NCI-H2196 (cell line): ENCODE data around the gene PLPPR1.
"Not testable (repeated sequence)": the region's sequence is repeated elsewhere in the genome, so short reads cannot be mapped to it uniquely, and the experiment has no call there.

ENCODE experiments used
- DNase-seq: peaks from one replicate; lab custom pipeline; 2025; ENCODE audit not compliant: unreplicated experiment; lab: John Stamatoyannopoulos, UW

Gene PLPPR1

DNA sequence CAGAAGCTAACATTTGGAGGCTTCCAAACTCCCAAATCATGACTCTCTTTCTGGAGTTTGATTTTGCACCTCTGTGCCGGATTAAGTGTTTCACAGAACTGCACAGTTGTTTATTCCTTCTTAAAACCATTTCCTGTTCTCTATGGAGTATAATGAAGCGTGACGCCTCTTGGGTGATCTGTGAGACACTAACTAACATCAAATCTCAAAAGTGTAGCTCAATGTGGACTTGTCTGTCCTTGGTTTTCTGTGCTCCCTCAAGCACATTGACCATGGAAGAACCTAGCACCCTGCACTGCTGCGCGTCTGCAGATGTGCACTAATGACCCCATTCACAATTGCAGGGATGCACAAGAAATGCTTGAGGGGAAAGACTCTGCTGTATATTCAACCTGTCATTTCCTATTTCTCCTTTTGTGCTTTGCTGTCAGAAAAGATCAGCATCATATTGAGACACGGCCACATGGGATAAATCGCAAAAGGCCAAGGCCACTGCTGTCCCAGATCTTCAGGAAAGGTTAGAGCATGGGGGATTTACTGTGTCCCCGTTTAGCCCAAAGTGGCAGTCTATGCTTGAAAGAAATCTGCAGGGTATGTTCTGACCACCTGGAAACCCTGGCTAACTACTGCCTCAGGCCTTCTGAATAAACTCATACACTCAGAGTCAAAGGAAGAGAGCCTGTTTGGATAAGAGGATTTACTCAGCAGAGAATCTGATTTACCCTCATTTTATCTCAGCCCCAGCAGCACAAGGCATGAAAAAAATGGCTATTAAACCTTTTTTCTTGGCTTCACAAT is 246.6 kb downstream of the PLPPR1 start:
- DNase-seq = no peak

DNA sequence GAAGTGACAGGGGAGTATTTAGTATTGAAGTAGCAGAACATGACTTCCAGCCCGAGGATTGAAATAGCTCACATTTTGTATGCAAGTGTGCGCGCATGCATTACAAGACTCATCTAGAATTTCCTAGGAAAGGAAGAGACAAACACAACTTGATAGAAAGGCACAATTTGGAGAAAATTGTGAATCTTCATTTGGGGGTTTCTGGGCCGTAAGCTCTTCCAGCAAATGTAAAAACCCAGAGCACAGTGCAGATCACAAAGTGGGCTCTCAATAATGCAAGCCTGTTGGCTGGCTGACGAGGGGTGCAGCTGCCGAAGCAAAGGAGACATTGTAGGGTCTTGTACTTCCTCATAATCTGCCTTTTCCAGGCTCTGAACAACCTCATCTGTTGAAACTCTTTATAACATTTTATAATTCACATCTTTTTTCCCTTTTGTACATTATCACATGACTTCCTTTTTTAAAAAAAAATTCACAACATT is 247.3 kb downstream of the PLPPR1 start:
- no peak for DNase-seq

DNA sequence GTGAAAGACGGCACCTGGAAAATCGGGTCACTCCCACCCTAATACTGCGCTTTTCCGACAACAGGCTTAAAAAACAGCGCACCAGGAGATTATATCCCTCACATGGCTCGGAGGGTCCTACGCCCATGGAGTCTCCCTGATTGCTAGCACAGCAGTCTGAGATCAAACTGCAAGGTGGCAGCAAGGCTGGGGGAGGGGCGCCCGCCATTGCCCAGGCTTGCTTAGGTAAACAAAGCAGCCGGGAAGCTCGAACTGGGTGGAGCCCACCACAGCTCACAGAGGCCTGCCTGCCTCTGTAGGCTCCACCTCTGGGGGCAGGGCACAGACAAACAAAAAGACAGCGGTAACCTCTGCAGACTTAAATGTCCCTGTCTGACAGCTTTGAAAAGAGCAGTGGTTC is 262.5 kb downstream of the PLPPR1 start:
- not testable (repeated sequence) for DNase-seq

- DNase-seq = no peak
Observed at GRCh38 chr9:101299901-101300300, 271.4 kb downstream of the PLPPR1 start.

DNA sequence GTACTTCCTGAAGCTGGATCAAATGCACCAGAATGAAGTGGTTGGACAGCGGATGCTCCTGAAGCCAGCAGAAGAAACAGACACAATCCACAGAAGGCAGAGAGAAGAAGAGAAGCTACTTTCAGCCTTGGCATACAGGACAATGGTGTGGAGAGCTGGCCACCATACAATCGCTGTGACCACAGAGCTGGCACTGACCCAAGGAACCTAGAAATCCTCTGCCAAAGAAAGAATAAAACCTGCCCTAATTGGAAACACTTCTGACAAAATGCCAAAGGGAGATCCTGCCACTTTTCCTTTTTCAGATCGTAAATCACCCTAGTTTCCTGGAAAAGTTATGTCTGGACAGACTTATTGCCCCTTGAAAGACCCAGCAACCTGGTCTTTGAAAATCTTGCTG is 278.5 kb downstream of the PLPPR1 start:
- DNase-seq = peak; percentile 49

- peak; percentile 42 for DNase-seq
Observed at GRCh38 chr9:101307524-101308213, 279.1 kb downstream of the PLPPR1 start.

- no peak for DNase-seq
Observed at GRCh38 chr9:101309139-101309538, 280.6 kb downstream of the PLPPR1 start.

- no peak for DNase-seq
Observed at GRCh38 chr9:101311191-101311590, 282.7 kb downstream of the PLPPR1 start.

- DNase-seq = peak; percentile 83
Observed at GRCh38 chr9:101311758-101312420, 283.4 kb downstream of the PLPPR1 start.

DNA sequence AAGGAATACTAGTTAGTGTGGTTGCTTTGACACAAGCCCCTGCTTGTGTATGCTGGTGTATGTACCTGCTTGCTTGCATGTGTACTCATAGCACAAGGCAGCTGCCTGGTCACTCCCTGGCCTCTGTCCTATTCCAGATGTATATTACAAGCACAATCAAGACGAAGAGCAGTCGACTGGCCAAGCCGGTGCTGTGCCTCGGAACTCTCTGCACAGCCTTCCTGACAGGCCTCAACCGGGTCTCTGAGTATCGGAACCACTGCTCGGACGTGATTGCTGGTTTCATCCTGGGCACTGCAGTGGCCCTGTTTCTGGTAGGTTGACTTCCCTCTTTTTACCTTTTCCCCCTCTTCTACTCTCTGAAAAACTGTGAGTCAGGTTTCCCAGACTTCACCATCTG is 284.1 kb downstream of the PLPPR1 start:
- no peak for DNase-seq

DNA sequence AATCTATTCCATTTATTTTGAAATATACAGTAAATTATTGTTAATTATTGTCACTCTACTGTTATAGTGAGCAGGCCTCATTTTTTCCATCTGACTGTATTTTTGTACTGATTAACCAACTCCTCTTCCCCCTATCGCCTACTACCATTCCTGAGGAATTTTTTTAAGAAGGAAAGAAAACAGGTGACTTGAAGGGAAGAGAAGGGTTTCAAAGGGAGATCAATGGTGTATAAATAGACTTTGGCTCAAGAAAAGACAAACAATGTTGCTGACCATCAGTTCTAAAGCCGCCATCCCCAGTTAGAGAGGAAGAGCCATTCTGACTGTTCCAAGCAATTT is 286.6 kb downstream of the PLPPR1 start:
- DNase-seq = no peak

GRCh38 chr9:101317735-101318134 is 289.2 kb downstream of the PLPPR1 start:
- DNase-seq = no peak

DNA sequence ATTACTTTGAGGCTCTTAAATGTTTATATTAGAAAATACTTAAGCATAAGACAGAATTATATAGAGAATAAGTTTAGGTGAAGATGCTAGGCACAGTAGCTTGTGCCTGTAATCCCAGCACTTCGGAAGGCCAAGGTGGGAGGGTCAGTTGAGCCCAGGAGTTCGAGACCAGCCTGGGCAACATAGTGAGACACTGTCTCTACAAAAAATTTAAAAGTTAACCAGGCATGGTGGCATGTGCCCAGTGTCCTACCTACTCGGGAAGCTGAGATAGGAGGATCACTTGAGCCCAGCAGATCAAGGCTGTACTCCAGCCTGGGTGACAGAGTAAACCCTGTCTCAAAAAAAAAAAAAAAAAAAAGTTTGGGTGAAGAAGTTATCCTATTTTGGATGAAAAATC is 294.6 kb downstream of the PLPPR1 start:
- DNase-seq = no peak

- DNase-seq = no peak
Observed at GRCh38 chr9:101324245-101324804, 295.8 kb downstream of the PLPPR1 start.

GRCh38 chr9:101325053-101325452 is 296.5 kb downstream of the PLPPR1 start:
- no peak for DNase-seq

- no peak for DNase-seq
Observed at GRCh38 chr9:101326035-101326434, 297.5 kb downstream of the PLPPR1 start.

- peak; percentile 63 for DNase-seq
Observed at GRCh38 chr9:101326501-101326900, 298.0 kb downstream of the PLPPR1 start.

- not testable (repeated sequence) for DNase-seq
Observed at GRCh38 chr9:101327422-101327909, 298.9 kb downstream of the PLPPR1 start.

GRCh38 chr9:101332362-101332761 is 303.8 kb downstream of the PLPPR1 start:
- no peak for DNase-seq

DNA sequence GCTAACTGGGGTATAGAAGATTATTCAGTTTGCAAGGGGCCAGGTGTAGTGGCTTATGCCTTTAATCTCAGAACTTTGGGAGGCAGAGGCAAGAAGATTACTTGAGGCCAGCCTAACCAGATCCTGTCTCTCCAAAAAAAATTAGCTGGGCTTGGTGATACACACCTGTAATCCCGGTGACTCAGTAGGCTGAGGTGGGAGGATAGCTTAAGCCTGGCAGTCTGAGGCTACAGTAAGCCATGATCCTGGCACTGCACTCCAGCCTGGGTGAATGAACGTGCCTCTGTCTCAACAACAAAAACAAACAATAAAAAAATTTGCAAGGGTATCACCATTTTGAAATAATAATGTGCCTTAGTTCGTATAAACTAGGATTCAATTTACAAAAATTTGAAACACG is 305.0 kb downstream of the PLPPR1 start:
- DNase-seq = no peak

DNA sequence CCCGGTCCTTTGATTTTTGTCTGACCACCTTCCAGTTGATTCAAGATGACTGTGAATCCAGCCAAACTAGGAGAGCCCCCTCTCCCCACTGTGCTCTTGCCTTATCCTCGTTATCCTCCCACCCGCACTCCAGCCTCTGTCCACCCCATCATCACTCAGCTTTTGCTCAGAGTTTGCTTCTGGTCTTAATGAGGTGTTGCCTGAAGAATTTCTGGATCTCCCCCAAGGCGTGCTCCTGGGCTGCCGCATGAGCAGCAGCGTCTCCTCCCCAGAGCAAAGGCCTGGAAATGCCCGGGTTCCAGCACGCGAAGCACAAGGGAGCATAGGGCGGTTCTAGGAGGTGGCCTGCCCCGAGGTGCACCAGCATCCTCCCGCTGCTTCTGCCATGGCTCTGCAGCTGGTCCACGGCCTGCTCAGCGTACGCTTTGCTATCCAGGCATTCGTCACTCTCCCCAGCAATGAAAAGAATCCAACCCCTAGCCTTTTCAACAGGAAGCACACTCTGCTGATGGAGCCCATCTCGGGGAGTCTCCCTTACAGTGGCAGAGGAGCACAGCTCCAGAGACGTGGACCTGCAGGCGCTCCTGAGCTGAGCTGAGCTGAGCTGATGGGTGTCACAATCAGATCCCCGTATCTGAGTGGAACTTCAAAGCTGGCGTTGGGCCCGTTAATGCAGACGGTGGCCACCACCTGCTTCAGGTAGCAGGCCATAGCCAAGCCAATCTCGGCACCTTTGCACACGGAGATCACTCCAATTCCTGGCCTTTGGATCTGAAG is 305.6 kb downstream of the PLPPR1 start:
- no peak for DNase-seq
